NCI-H82 treated with DMSO at 0.1 percent for 48 hours (cell line): ENCODE data around the gene TIMMDC1.
"Not testable (repeated sequence)": the region's sequence is repeated elsewhere in the genome, so short reads cannot be mapped to it uniquely, and the experiment has no call there.

Source experiments
- DNase-seq: peaks from one replicate; lab custom pipeline; 2025; ENCODE audit not compliant: unreplicated experiment; lab: John Stamatoyannopoulos, UW

Gene TIMMDC1

DNA sequence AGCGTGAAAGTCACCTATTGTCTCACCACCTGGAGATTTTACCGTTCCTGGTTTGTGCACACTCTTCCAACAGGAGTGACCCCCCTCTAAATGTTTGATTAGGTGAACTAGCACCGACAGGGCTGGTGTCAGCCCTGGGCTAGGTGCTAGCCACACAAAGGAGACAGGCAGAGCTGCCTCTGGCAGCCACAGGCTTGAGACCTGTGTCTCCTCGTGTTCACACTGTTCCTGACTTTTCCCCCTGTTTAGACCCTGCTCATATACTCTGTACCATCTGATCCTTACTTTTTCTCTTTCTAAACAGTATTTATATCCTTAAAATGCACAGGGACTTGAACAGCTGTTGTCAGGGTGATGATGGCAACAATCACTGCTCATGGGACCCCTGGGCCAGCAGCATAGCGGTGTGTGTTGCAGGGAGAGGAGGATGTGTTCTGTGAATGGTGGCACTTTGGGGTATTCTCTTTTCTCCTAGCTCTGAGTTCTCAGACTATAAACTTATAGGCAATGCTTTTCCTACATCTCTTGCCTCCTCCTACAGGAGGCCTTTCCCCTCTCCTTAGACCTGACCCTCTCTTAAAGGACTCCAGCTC, 55.6 kb downstream of the TIMMDC1 start:
- DNase-seq: no peak

DNA sequence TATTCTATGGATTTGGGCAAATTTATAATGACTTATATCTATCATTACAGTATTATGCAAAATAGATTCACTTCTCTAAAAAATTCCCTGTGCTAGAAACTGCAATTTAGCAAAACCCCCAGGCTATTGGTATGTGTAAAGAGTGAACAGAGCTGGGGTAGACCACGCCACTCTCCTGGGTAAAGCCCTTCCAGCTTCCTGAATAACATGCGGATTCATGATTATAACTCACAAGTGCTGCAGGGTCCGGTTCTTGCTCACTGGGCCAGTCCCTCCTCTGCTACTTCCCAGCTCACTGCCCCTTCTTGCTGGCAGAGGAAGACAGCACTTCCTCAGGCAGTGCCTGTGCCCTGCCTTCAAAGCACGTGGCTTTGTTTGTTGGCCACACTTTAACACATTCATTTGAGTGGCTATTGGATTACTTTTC, 57.0 kb downstream of the TIMMDC1 start:
- DNase-seq: no peak

DNA sequence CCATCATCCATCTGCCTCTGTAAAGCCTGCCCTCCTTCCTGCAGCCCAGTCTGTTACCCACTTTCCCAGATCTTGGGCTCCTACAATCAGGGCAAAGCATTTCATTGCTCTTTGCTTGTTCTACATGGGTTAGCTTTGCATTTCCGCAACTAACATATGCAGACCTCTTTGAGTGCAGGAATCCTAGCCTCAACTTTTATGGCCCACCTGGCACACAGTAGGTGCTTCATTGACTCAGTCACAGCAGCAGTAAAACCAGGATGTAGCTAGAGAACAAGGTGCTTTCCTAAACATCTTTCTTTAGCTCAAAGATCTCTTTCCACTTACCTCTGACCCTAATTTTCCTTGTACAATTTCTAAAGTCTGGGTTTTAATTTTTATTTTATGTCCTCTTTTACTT, 57.6 kb downstream of the TIMMDC1 start:
- no peak for DNase-seq

DNA sequence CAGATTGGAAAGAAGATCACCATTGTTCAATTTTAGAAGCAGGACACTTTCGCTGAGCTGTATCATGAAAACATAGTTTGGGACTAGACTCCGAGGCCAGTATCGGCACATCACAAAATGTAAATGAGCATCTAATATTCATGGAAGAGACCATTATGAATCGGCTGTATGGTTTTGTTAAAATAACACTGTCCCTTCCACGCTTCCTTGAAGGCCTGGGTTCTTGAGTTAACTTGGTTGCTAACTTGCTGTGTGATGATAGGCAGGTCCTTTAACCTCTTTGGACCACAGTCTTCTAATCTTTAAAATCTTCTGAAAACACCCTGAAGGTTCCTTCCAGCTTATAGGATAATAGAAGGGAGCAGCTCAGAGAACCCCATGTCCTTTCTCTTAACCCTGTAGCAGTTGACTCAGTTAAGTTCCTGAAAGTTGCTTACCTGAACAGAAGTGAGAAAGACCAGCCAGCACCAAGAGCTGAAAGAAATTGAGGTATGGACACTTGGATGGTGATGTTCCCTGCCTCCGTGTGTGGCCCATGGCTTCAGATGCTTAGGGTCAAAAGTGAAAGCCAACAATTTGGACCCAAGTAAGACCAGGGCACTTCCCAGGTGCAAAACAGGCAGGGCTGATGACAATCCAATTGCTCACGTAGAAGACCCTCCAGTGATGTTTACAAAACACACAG, 59.0 kb downstream of the TIMMDC1 start:
- peak; percentile 83 for DNase-seq

DNA sequence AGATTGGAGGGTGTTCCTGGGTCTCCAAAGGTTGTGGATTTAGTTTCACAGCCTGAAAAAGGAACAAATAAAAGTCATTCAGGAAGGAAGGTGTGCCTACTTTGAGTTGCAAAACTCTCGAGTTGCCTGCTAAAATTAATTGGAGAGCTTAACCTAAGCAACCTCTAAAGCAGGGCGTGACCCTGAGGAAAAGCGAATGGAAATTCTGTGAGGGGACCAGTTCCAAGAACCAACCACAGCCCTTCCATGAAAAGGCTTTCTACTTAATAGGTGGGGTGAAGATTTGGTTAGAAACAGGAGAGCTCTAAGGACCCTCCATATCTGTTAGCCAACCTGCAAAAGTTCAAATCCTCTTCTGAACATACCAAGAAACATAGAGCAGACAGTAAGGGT, 59.5 kb downstream of the TIMMDC1 start:
- DNase-seq: no peak

DNA sequence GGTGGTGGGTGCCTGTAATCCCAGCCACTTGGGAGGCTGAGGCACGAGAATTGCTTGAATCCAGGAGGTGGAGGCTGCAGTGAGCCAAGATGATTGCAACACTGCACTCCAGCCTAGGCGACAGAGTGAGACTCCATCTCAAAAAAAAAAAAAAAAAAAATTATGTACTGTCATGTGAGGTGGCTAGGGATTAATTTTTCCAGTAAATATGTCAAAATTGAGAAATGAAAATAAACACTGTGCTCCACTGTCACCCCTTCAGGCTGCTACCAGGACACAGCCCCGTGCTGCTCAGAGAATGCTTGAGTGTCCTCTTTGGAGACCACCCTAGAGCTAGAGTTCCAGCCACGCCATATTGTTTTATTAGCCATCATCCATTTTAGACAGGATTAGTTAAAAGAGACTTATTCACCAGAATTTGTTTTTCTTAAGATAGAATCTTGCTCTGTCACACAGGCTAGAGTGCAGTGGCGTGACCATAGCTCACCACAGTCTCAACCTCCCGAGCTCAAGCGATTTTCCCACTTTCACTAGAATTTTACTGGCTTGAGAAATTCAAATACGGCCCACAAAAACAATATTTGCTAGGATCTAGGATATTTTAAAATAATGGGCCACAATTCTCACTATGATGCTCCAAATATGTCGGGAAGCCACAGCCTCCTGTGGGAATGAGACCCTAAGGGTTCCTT, 60.4 kb downstream of the TIMMDC1 start:
- DNase-seq: no peak

DNA sequence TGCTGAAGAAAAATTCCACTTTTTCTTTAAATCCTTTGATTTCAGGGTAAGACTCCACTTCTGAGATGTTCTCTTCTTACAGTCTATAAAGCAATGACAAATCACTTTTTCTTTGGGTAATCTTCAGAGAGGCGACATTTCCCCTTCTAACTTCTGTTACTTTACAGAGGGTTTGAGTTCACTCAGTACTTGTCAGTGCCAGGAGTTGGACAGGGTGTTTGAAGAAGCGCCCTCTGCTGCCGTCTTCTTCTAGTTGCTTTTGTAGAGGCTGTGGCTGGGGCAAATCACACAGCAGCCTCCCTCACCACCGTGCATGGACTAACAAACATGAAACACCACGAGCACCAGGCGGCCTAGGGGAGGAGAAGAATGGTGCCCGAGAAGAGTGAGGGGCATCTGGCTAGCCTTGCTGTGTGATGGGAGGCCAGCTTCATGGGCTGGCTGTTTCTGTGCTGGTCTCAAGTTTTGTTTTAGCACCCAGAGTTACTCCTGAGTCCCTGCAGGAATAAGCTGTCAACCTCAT, 61.2 kb downstream of the TIMMDC1 start, which contains the start of gene CD80:
TSS of gene CD80 (minus strand) at position 174 of the 523 bp plus-strand sequence. CDS start 1,886 bp downstream, outside the sequence.
- peak; percentile 44 for DNase-seq

DNA sequence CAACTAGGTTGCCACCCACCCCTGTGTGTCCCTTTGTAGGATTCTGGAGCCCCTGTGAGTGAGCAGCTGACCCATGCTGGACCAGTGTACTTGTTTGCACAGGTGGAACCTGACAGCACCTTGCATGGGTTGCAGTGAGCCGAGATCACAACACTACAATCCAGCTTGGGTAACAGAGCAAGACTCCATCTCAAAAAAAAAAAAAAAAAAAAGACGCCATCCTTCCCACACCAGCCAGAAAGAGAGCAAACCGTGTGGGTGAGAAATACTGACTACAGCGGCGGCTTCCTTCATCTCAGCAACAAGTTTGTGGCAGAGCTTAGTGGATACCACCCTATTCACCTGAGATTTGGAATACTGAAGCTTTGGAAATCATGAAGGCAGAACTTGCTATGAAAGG, 61.8 kb downstream of the TIMMDC1 start:
- no peak for DNase-seq

DNA sequence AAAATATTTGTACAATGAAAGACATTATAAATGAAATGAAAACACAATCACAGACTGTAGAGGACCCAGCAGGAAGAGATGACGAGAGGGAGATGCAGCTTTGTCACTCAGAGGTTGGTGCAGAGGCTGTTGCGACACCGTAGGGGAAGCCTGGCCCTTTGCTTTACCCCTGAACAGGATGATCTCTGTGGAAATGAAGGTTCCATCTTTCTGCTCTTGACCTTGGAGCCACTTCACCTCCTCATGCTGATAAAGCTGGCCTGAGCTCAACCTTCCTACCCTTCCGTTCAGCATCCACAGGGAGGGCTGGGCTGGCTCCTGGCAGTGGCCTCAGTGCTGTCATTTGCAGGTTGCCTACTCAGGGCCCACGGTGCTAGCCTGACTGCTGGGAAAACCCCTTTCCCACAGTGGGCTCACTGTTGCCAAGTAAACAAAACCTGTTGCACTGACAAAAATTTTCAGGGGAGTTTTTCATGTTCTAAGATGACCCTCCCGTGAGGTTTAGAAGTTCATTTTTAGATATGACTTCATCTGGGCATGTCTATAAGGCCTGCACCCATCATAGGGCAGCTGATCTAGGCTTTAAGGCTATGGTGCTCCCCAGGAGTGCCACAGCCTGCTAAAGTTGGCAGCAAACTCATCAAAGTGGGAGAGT, 64.1 kb downstream of the TIMMDC1 start:
- DNase-seq: no peak

DNA sequence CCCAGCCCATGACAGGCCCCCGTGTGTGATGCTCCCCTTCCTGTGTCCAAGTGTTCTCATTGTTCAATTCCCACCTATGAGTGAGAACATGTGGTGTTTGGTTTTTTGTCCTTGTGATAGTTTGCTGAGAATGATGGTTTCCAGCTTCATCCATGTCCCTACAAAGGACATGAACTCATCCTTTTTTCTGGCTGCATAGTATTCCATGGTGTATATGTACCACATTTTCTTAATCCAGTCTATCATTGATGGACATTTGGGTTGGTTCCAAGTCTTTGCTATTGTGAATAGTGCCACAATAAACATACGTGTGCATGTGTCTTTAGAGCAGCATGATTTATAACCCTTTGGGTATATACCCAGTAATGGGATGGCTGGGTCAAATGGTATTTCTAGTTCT, 65.0 kb downstream of the TIMMDC1 start:
- DNase-seq: not testable (repeated sequence)

DNA sequence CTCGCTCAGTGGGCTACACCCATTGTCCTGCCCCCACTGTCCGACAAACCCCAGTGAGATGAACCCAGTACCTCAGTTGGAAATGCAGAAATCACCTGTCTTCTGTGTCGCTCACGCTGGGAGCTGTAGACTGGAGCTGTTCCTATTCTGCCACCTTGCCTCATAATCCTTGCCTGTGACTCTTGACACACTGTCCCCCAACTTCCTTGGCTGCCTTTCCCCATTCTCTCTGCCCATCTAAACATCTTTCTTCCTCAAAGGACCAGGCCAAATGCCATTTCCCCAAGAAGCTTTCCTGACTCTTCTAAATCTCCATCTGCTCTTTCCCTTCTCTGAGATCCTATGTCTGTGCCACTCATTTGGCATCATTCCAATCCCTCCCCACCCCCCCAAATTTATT, 70.8 kb downstream of the TIMMDC1 start:
- DNase-seq: no peak

DNA sequence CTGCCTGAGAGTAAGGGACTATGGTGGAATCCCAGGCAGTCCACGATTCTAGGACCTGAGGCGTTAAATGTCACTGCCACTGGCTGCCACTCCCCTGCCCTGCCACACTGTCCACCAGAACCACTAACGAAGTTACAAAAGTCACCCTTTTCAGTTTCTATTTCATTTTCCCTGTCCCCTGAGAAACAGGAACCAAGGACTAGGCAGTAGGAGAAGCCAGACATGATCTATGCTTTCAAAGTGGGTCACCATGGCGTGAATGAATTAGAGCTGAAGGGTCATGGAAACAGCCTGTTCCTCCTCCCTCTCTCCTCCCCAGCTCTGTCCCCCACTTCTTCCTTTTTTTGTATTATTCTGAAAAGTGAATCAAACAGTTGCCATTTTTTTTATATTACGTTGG, 71.9 kb downstream of the TIMMDC1 start:
- DNase-seq: no peak

DNA sequence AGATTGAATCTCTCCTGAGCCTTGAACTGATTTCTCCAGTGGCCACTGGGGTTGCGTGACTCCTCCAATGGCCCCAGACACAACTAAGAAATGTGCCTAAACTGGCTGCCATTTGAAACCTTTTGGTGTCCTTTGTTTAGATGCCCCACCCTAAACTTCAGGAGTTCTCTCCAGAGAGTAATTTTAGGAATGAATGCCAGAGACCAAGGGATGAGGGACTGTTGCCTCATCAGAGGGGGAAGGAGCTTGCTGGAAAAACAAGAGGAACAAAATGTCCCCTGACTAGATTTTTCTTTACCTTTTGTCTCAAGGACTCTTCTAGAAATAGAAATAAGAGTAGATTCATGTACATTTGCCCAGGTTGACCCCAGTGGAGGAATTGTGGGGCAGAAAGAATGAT, 72.9 kb downstream of the TIMMDC1 start:
- no peak for DNase-seq

DNA sequence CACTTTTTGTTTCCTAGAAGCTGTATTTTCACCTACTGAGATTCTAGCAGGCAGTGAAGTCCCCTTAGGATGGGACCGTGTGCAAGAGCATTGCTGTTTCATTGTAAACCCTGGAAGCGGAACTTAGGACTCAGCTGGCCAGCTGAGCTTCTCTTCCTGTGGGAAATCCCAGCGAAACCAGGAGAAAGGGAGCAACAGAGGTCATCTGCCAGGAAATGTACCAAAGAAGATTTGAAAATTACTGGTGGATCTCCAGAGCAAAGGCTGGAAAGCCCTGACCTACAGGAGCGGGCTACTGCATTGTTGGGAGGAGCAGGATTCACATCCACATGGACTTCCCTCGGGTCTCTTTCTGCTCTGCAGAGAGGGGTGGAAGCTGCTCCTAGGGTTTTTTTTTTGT, 73.3 kb downstream of the TIMMDC1 start:
- DNase-seq: no peak
